Natural killer cell treated with Interleukin-12 subunit alpha and Interleukin-12 subunit beta and Interleukin-15 and Interleukin-18, amount 100 ng/mL, for 72 hours (primary cell): Measurements from ENCODE around the gene SPAG6. TPM values are rescaled to one million over a fixed set of nuclear protein-coding genes. Genes with fewer than 3 reads are reported as not detected.
"Not testable (repeated sequence)": the region's sequence is repeated elsewhere in the genome, so short reads cannot be mapped to it uniquely, and the experiment has no call there.

ENCODE experiments used
- ATAC-seq, 2 donors: fragments of 150-1000 bp; cut with Tn5 transposase in 1 of 2; sonication (Bioruptor Pico), chemical (Tn5 transposase) in 1 of 2; 2 replicates each; pipeline ENCODE4 v1.10.0; 2021
- DNase-seq: peaks from one replicate; pipeline ENCODE4 v3.0.0; 2022; ENCODE audit warnings: low spot score
- H3K27ac Mint-ChIP-seq, 2 donors: 1 replicate in 1 of 2; 2 replicates in 1 of 2; pipeline ENCODE4 v1.8.0; 2022; ENCODE audit warnings: mixed read lengths in 2 of 2, mild to moderate bottlenecking in 1 of 2, moderate library complexity in 1 of 2
- H3K27me3 Mint-ChIP-seq, 2 donors: 1 replicate in 1 of 2; 2 replicates in 1 of 2; pipeline ENCODE4 v1.8.0; 2022; ENCODE audit warnings: mixed read lengths in 2 of 2
- H3K36me3 Mint-ChIP-seq: one replicate; pipeline ENCODE4 v1.8.0; 2022; ENCODE audit warnings: mixed read lengths
- H3K4me1 Mint-ChIP-seq, 2 donors: 1 replicate in 1 of 2; 2 replicates in 1 of 2; pipeline ENCODE4 v1.8.0; 2022; ENCODE audit warnings: low read depth in 2 of 2, mixed read lengths in 2 of 2, mild to moderate bottlenecking in 1 of 2
- H3K4me3 Mint-ChIP-seq: one replicate; pipeline ENCODE4 v1.8.0; 2022; ENCODE audit warnings: mixed read lengths
- H3K9me3 Mint-ChIP-seq: 2 replicates; pipeline ENCODE4 v1.8.0; 2022; ENCODE audit warnings: mixed read lengths
- total RNA-seq, 2 donors: library from RNA; stranded (reverse); gene quantifications; one replicate each; pipeline ENCODE4 v1.2.3, GENCODE V29; 2022

The SPAG6 gene
- total RNA-seq, 2 donors from 2014 or later = 0.28 to 0.29 TPM

DNA sequence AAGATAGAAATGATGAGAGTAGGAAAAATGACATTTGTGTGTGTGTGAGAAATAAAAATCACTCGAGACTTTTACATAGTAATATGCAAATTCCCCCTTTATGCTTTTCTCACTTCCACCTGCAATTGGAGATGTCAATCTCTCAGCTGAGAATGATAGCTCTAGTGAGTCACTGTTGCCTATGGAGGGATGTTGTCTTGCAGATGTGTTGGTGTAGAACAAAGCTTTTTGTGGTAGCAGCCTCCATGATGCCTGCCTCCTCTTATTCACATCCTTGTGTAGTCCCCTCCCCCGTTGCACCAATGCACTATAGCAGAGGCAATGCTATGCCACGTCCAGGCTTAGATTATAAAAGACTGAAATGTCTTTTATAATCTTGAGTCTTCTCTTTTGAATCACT lies 33.8 kb downstream of the SPAG6 start:
- H3K36me3 Mint-ChIP-seq = no peaks in the 10 kb centered on the region
- peaks cover 0 to 3% of the 10 kb centered on the region in 2 donors for H3K27me3 Mint-ChIP-seq
- DNase-seq (no peak), ATAC-seq (no peak)
- H3K4me1 Mint-ChIP-seq = no peaks in the 10 kb centered on the region
- no peak overlapping the region for H3K27ac Mint-ChIP-seq
- H3K4me3 Mint-ChIP-seq = no peak overlapping the region
- H3K9me3 Mint-ChIP-seq = no peaks in the 10 kb centered on the region

GRCh38 chr10:22381262-22381661 lies 36.0 kb downstream of the SPAG6 start:
- H3K27ac Mint-ChIP-seq = no peak overlapping the region

GRCh38 chr10:22386503-22386902 lies 41.2 kb downstream of the SPAG6 start:
- Mint-ChIP-seq H3K27me3 (peaks cover 2 to 9% of the 10 kb centered on the region in 2 donors), H3K36me3 (no peaks in the 10 kb centered on the region), H3K4me1 (no peaks in the 10 kb centered on the region), H3K9me3 (no peaks in the 10 kb centered on the region), H3K27ac (no peak overlapping the region), H3K4me3 (no peak overlapping the region)
- ATAC-seq (no peak), DNase-seq (no peak)

More at GRCh38 chr10:22381262-22381661, 36.0 kb downstream of the SPAG6 start:
- Mint-ChIP-seq H3K9me3 (no peaks in the 10 kb centered on the region), H3K4me3 (no peak overlapping the region), H3K36me3 (no peaks in the 10 kb centered on the region), H3K4me1 (no peaks in the 10 kb centered on the region), H3K27me3 (peaks cover 0 to 3% of the 10 kb centered on the region in 2 donors)
- no peak for ATAC-seq
- no peak for DNase-seq

DNA sequence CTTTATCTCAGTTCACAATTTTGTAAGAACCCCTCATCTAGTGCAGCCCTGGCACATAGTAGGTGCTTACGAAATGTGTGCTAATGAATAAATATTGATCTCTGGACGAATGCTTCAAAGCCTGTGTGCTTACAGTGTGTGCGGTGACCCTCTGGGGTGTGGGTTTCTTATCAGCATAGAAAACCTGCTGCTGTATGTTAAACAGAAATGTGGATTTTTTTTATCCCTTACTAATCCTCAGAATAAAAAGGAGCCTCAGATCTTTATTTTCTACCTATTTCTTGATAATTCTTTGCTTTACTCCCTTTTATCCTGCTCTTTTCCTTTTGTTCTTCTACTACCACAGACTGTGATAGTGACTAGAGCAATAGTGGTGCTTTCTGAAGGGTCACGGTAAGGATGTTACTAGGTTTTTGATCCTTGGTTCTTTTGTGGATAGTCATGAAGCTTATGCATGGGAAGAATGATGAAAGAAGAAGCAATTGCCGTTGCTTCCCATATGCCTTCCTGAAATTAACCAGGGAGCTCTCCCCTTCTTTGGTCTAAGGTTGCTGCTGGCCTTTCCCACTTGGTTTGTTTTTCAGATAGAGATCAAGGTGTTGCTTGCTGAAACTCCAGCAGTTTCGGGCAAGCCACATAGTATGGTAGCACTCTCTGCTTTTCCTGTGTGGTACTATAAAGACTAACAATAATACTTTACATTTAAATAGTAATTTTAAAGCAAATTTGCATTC lies 44.7 kb downstream of the SPAG6 start:
- H3K36me3 Mint-ChIP-seq = no peaks in the 10 kb centered on the region
- no peak for ATAC-seq
- H3K4me3 Mint-ChIP-seq = no peak overlapping the region
- no peak for DNase-seq
- H3K9me3 Mint-ChIP-seq = no peaks in the 10 kb centered on the region
- H3K27me3 Mint-ChIP-seq = peaks cover 14 to 16% of the 10 kb centered on the region in 2 donors
- H3K27ac Mint-ChIP-seq = no peak overlapping the region
- no peaks in the 10 kb centered on the region for H3K4me1 Mint-ChIP-seq

DNA sequence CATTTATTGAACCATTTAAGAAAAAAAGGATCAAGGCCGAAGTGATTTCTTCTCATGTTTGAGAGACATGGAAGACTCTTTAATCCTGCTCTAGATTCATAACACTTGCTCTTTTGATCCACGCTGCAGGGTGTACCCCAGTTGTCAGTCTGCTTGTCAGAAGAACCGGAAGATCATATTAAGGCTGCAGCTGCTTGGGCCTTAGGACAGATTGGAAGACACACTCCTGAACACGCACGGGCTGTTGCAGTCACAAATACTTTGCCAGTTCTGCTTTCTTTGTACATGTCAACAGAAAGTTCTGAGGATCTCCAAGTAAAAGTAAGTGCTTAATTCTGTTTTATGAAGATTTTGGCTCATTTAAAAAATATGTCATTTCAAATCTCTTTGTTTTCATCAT lies 46.3 kb downstream of the SPAG6 start:
- no peak overlapping the region for H3K27ac Mint-ChIP-seq
- no peaks in the 10 kb centered on the region for H3K4me1 Mint-ChIP-seq
- H3K27me3 Mint-ChIP-seq = peaks cover 20 to 21% of the 10 kb centered on the region in 2 donors
- H3K4me3 Mint-ChIP-seq = no peak overlapping the region
- H3K36me3 Mint-ChIP-seq = no peaks in the 10 kb centered on the region
- ATAC-seq (no peak), DNase-seq (no peak)
- no peaks in the 10 kb centered on the region for H3K9me3 Mint-ChIP-seq

DNA sequence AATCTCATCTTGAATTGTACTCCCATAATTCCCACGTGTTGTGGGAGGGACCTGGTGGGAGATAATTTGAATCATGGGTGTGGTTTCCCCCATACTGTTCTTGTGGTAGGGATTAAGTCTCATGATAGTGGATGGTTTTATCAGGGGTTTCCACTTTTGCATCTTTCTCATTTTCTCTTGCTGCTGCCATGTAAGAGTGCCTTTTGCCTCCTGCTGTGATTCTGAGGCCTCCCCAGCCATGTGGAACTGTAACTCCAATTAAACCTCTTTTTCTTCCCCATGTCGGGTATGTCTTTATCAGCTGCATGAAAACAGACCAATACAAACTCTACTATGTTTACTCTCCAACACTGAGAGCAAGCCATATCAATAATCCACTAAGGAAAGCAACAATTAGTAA lies 50.9 kb downstream of the SPAG6 start:
- H3K27ac Mint-ChIP-seq, DNase-seq, H3K36me3 Mint-ChIP-seq, ATAC-seq, H3K4me3 Mint-ChIP-seq, H3K4me1 Mint-ChIP-seq, H3K9me3 Mint-ChIP-seq: not testable (repeated sequence)
- H3K27me3 Mint-ChIP-seq = peaks cover 13 to 20% of the 10 kb centered on the region in 2 donors

- H3K36me3 Mint-ChIP-seq, ATAC-seq, DNase-seq, H3K4me1 Mint-ChIP-seq, H3K4me3 Mint-ChIP-seq, H3K27ac Mint-ChIP-seq, H3K9me3 Mint-ChIP-seq: not testable (repeated sequence)
- H3K27me3 Mint-ChIP-seq = peaks cover 11 to 24% of the 10 kb centered on the region in 2 donors
Measured at GRCh38 chr10:22406916-22407315, 61.6 kb downstream of the SPAG6 start.

GRCh38 chr10:22410394-22410793 lies 65.1 kb downstream of the SPAG6 start:
- no peaks in the 10 kb centered on the region for H3K4me1 Mint-ChIP-seq
- no peak overlapping the region for H3K27ac Mint-ChIP-seq
- no peak for DNase-seq
- H3K27me3 Mint-ChIP-seq = peaks cover 11 to 24% of the 10 kb centered on the region in 2 donors
- no peak for ATAC-seq
- H3K4me3 Mint-ChIP-seq = no peak overlapping the region
- peaks cover 5% of the 10 kb centered on the region for H3K9me3 Mint-ChIP-seq
- no peaks in the 10 kb centered on the region for H3K36me3 Mint-ChIP-seq

GRCh38 chr10:22410846-22411245 lies 65.5 kb downstream of the SPAG6 start:
- Mint-ChIP-seq H3K4me1 (no peaks in the 10 kb centered on the region), H3K27me3 (peaks cover 11 to 24% of the 10 kb centered on the region in 2 donors), H3K27ac (no peak overlapping the region), H3K9me3 (peaks cover 5% of the 10 kb centered on the region), H3K4me3 (no peak overlapping the region), H3K36me3 (no peaks in the 10 kb centered on the region)
- DNase-seq = no peak
- no peak for ATAC-seq

DNA sequence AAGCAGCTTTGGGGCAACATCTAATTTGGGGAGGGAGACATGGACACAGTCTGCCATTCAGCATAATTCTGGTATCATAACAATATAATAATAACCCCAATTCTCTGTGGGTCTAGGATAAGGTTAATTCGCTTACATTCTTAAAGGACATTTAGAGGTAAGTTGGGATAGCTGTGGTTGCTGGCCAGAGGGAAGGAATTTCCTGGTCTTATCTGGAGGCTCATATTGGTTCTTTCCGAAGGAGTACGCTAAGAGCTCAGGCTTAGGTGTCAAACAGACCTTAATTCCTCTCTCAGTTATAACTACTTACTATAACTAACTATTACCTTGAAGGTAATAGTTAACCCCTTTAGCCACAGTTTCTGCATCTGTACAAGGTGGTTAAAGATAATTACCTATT lies 68.8 kb downstream of the SPAG6 start:
- Mint-ChIP-seq H3K27ac (no peak overlapping the region), H3K4me3 (no peak overlapping the region), H3K27me3 (peaks cover 7 to 18% of the 10 kb centered on the region in 2 donors), H3K4me1 (no peaks in the 10 kb centered on the region), H3K9me3 (no peaks in the 10 kb centered on the region), H3K36me3 (no peaks in the 10 kb centered on the region)
- ATAC-seq (no peak), DNase-seq (no peak)

GRCh38 chr10:22415072-22415471 lies 69.8 kb downstream of the SPAG6 start:
- Mint-ChIP-seq H3K4me1 (no peaks in the 10 kb centered on the region), H3K4me3 (no peak overlapping the region), H3K27ac (no peak overlapping the region), H3K27me3 (peaks cover 5 to 12% of the 10 kb centered on the region in 2 donors), H3K36me3 (no peaks in the 10 kb centered on the region), H3K9me3 (no peaks in the 10 kb centered on the region)
- ATAC-seq (no peak), DNase-seq (no peak)

- Mint-ChIP-seq H3K36me3 (no peaks in the 10 kb centered on the region), H3K27me3 (peaks cover 0 to 2% of the 10 kb centered on the region in 2 donors), H3K9me3 (no peaks in the 10 kb centered on the region), H3K4me1 (no peaks in the 10 kb centered on the region), H3K27ac (no peak overlapping the region), H3K4me3 (no peak overlapping the region)
- DNase-seq = no peak
- no peak for ATAC-seq
Measured at GRCh38 chr10:22417736-22418268, 72.5 kb downstream of the SPAG6 start.

DNA sequence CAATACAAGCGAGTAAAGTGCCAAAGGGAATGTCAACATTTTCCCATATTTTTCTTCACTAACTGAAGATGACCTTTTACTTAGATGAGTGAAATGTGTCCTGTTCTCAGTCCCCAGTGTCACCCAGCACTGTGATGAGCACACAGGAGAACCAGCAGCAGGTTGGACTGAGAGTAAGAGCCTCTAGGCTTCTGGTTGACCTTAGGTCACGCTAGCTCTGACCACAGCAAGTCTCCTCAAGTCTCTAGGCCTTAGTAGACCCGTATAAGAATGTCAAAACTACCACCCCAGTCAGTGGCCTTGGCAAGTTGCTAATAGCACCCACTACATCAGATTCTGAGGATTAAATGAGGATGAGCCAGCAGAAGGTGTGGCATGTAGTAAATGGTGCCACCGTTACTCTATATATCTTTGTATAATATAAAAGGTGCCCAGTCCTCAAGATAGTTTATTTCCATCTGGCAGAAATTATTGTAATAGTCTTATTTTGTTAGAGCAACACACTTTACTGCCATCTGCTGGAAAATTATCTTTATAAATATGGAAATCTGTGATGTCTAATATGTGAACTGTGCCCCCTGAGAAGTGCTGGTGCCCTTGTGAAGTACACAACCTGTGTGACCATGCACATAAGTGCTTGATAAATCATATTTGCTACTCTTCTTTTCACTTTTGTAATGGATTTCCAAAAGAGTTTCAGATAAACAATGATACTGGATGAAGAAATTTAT lies 75.7 kb downstream of the SPAG6 start:
- Mint-ChIP-seq H3K4me3 (no peak overlapping the region), H3K27me3 (peaks cover 0 to 2% of the 10 kb centered on the region in 2 donors), H3K36me3 (no peaks in the 10 kb centered on the region), H3K4me1 (peaks cover 0 to 3% of the 10 kb centered on the region in 2 donors), H3K9me3 (no peaks in the 10 kb centered on the region), H3K27ac (no peak overlapping the region)
- DNase-seq (no peak), ATAC-seq (no peak)

DNA sequence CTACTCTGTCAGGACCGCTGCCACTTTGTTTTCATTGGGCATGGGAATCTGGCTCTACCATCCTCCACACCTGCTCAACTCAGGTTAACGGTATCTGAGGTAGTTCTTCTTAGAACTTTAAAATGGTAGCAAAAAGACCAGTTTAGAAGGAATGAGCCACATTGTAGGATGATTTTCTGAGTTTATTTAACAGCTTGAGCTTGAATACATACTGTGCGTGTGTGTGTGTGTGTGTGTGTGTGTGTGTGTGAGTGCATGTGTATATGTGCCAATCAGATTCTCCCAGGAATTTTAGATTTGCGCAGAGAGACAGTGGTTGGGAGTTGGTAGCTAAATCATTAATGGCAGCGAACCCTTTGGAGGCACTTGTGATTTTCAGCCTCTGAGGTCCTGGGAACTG lies 81.4 kb downstream of the SPAG6 start:
- H3K4me3 Mint-ChIP-seq = no peak overlapping the region
- no peak overlapping the region for H3K27ac Mint-ChIP-seq
- DNase-seq (no peak), ATAC-seq (no peak)
- H3K4me1 Mint-ChIP-seq = peaks cover 3 to 4% of the 10 kb centered on the region in 2 donors
- H3K27me3 Mint-ChIP-seq = peaks cover 23 to 30% of the 10 kb centered on the region in 2 donors
- H3K36me3 Mint-ChIP-seq = no peaks in the 10 kb centered on the region
- H3K9me3 Mint-ChIP-seq = no peaks in the 10 kb centered on the region
